Motor neuron (in vitro differentiated cells): ENCODE results near the gene SGCA. TPM values are rescaled to one million over a fixed set of nuclear protein-coding genes. Genes with fewer than 3 reads are reported as not detected.

Experiments used
- ATAC-seq, 8 experiments: fragments of 200-7000 bp; cut with Tn5 transposase; replicated peaks in 6 of 8; 2 replicates each; pipeline ENCODE4 v1.8.0; 2021; ENCODE audit warnings: mild to moderate bottlenecking in 8 of 8, moderate library complexity in 8 of 8
- H3K27ac ChIP-seq, 2 donors: fragments of 250-450 bp; sonication (Bioruptor Pico); 2 replicates each; pipeline ENCODE4 v1.9.0; 2021; ENCODE audit warnings: antibody characterized with exemption in 2 of 2, mild to moderate bottlenecking in 2 of 2, moderate library complexity in 1 of 2
- H3K4me1 ChIP-seq, 2 donors: fragments of 250-450 bp; sonication (Bioruptor Pico); replicated peaks in 1 of 2; 2 replicates each; pipeline ENCODE4 v1.6.1; 2021; ENCODE audit warnings: antibody characterized with exemption in 2 of 2, mild to moderate bottlenecking in 2 of 2, moderate library complexity in 1 of 2
- H3K4me3 ChIP-seq, 5 donors: fragments of 250-450 bp; sonication (Bioruptor Pico); 2 replicates each; pipeline ENCODE4 v1.9.0; 2021; ENCODE audit warnings: antibody characterized with exemption in 5 of 5, mild to moderate bottlenecking in 5 of 5, moderate library complexity in 4 of 5
- WGBS, 10 experiments: fragments of 450-650 bp; shearing (Covaris generic); methylation state at CpG; one replicate each; pipeline ENCODE4 v1.0.0; 2022; 5-methylcytosine and 5-hydroxymethylcytosine counted together
- in situ Hi-C, 9 experiments: fragments of 400-800 bp; cut with MboI; loops; one replicate each; pipeline ENCODE4 v1.15.0; 2021; ENCODE audit warnings: low sequenced_read_pairs in 9 of 9, low pct_unique_long_range_greater_than_20kb in 2 of 9; ENCODE audit not compliant: unreplicated experiment in 9 of 9
- total RNA-seq, 8 experiments: library from RNA; unstranded; fragments of 300-600 nt; gene quantifications; 2 replicates each; pipeline versions ENCODE4 v1.2.3 to v1.2.4, GENCODE V29; 2022

The SGCA gene
- total RNA-seq, 8 experiments from 2014 or later: 0.22 to 3.4 (median 1.1) TPM; not detected in 2

- 60 to 95% (median 77%) methylated on average over 1 to 8 of the region's 31 CpGs; no CpG with 5 or more reads in 6 of the 10 experiments for WGBS, 10 experiments
- Histone ChIP-seq H3K4me3 (no peak overlapping the region), H3K4me1 (peaks cover 15 to 17% of the 10 kb centered on the region in 2 donors), H3K27ac (no peak overlapping the region)
- in situ Hi-C loops: loop anchor here in 4 of 9 experiments (25.0 kb wide), 1 partner anchor 101 kb away; no protein-coding TSS in a partner anchor
- ATAC-seq: no peak
Observed at GRCh38 chr17:50185631-50186471, 20.0 kb downstream of the SGCA start.

GRCh38 chr17:50186661-50187393 is 21.0 kb downstream of the SGCA start:
- H3K4me3 ChIP-seq: no peak overlapping the region
- 0 to 100% (median 80%) methylated on average over 1 to 3 of the region's 24 CpGs; no CpG with 5 or more reads in 5 of the 10 experiments for WGBS, 10 experiments
- in situ Hi-C loops: loop anchor here in 4 of 9 experiments (25.0 kb wide), 1 partner anchor 100 kb away; no protein-coding TSS in a partner anchor
- peaks cover 18 to 21% of the 10 kb centered on the region in 2 donors for H3K4me1 ChIP-seq
- no peak for ATAC-seq
- H3K27ac ChIP-seq: no peak overlapping the region

GRCh38 chr17:50187394-50187725 is 21.6 kb downstream of the SGCA start:
- in situ Hi-C loops: loop anchor here in 4 of 9 experiments (25.0 kb wide), 1 partner anchor 100 kb away; no protein-coding TSS in a partner anchor

GRCh38 chr17:50187751-50188530 is 22.1 kb downstream of the SGCA start:
- 20 to 100% (median 80%) methylated on average over 1 to 4 of the region's 17 CpGs; no CpG with 5 or more reads in 4 of the 10 experiments for WGBS, 10 experiments
- H3K4me3 ChIP-seq: no peak overlapping the region
- peaks cover 18 to 21% of the 10 kb centered on the region in 2 donors for H3K4me1 ChIP-seq
- no peak overlapping the region for H3K27ac ChIP-seq
- in situ Hi-C loops: loop anchor here in 4 of 9 experiments (25.0 kb wide), 1 partner anchor 99 kb away; no protein-coding TSS in a partner anchor
- ATAC-seq: no peak

More at GRCh38 chr17:50187394-50187725, 21.6 kb downstream of the SGCA start:
- H3K4me3 ChIP-seq: no peak overlapping the region
- WGBS, 10 experiments: 72 to 83% (median 80%) methylated on average over 1 to 2 of the region's 4 CpGs; no CpG with 5 or more reads in 7 of the 10 experiments
- H3K27ac ChIP-seq: no peak overlapping the region
- peaks cover 18 to 21% of the 10 kb centered on the region in 2 donors for H3K4me1 ChIP-seq
- no peak for ATAC-seq

- H3K4me3 ChIP-seq: no peak overlapping the region
- no peak for ATAC-seq
- in situ Hi-C loops: loop anchor here in 4 of 9 experiments (25.0 kb wide), 1 partner anchor 99 kb away; no protein-coding TSS in a partner anchor
- no peak overlapping the region for H3K27ac ChIP-seq
- peaks cover 17 to 19% of the 10 kb centered on the region in 2 donors for H3K4me1 ChIP-seq
- 24% methylated on average over 9 of the region's 13 CpGs; no CpG with 5 or more reads in 9 of the 10 experiments for WGBS, 10 experiments
Observed at GRCh38 chr17:50188531-50188920, 22.7 kb downstream of the SGCA start.

GRCh38 chr17:50188921-50189549 is 23.2 kb downstream of the SGCA start:
- in situ Hi-C loops: loop anchor here in 4 of 9 experiments (25.0 kb wide), 1 partner anchor 98 kb away; no protein-coding TSS in a partner anchor
- ATAC-seq: no peak
- peaks cover 14% of the 10 kb centered on the region in 2 donors for H3K4me1 ChIP-seq
- 57 to 100% (median 63%) methylated on average over 1 to 5 of the region's 11 CpGs; no CpG with 5 or more reads in 5 of the 10 experiments for WGBS, 10 experiments
- no peak overlapping the region for H3K27ac ChIP-seq
- no peak overlapping the region for H3K4me3 ChIP-seq

GRCh38 chr17:50189550-50190292 is 23.9 kb downstream of the SGCA start:
- in situ Hi-C loops: loop anchor here in 4 of 9 experiments (25.0 kb wide), 1 partner anchor 98 kb away; no protein-coding TSS in a partner anchor
- ATAC-seq: no peak
- 25 to 100% (median 100%) methylated on average over 1 to 2 of the region's 20 CpGs; no CpG with 5 or more reads in 7 of the 10 experiments for WGBS, 10 experiments
- Histone ChIP-seq H3K27ac (no peak overlapping the region), H3K4me3 (no peak overlapping the region), H3K4me1 (peaks cover 7% of the 10 kb centered on the region in 2 donors)

GRCh38 chr17:50190293-50190602 is 24.4 kb downstream of the SGCA start:
- no peak for ATAC-seq
- peaks cover 3 to 4% of the 10 kb centered on the region in 2 donors for H3K4me1 ChIP-seq
- H3K27ac ChIP-seq: no peak overlapping the region
- in situ Hi-C loops: loop anchor here in 4 of 9 experiments (25.0 kb wide), 1 partner anchor 97 kb away; no protein-coding TSS in a partner anchor
- no peak overlapping the region for H3K4me3 ChIP-seq
- 60 to 100% methylated on average over 1 of the region's 8 CpGs; no CpG with 5 or more reads in 8 of the 10 experiments for WGBS, 10 experiments

GRCh38 chr17:50190603-50191358 is 25.0 kb downstream of the SGCA start:
- Histone ChIP-seq H3K4me1 (peaks cover 3 to 4% of the 10 kb centered on the region in 2 donors), H3K4me3 (no peak overlapping the region), H3K27ac (no peak overlapping the region)
- peak in 1 of 8 experiments; percentile 39 for ATAC-seq
- in situ Hi-C loops: loop anchor here in 4 of 9 experiments (25.0 kb wide), 1 partner anchor 97 kb away; no protein-coding TSS in a partner anchor
- 83 to 100% methylated on average over 2 to 6 of the region's 8 CpGs; no CpG with 5 or more reads in 8 of the 10 experiments for WGBS, 10 experiments

GRCh38 chr17:50191359-50192143 is 25.7 kb downstream of the SGCA start:
- in situ Hi-C loops: loop anchor here in 4 of 9 experiments (25.0 kb wide), 1 partner anchor 96 kb away; no protein-coding TSS in a partner anchor
- 20 to 100% (median 70%) methylated on average over 1 to 10 of the region's 21 CpGs; no CpG with 5 or more reads in 3 of the 10 experiments for WGBS, 10 experiments
- ATAC-seq: peak in 1 of 8 experiments; percentile 9
- Histone ChIP-seq H3K27ac (no peak overlapping the region), H3K4me1 (peaks cover 3 to 4% of the 10 kb centered on the region in 2 donors), H3K4me3 (no peak overlapping the region)
